H9 (cell line): Measurements from ENCODE around the gene CLIP4. TPM values are rescaled to one million over a fixed set of nuclear protein-coding genes. Genes with fewer than 3 reads are reported as not detected.

Source experiments
- DNase-seq: peaks from one replicate; pipeline ENCODE4 v3.0.0-alpha.2; 2017
- H2AFZ ChIP-seq: one replicate; pipeline ENCODE4 v1.6.1; 2013; ENCODE audit warnings: mild to moderate bottlenecking, low read length, control low read depth, moderate library complexity
- H2AK5ac ChIP-seq: 2 replicates; pipeline ENCODE4 v1.6.1; 2013; ENCODE audit warnings: low read length, control low read depth, mixed read lengths; ENCODE audit not compliant: insufficient read length
- H2BK120ac ChIP-seq: one replicate; pipeline ENCODE4 v1.6.1; 2013; ENCODE audit warnings: low read depth, mild to moderate bottlenecking, low read length, control low read depth, inconsistent platforms; ENCODE audit not compliant: poor library complexity, severe bottlenecking
- H2BK12ac ChIP-seq: 2 replicates; pipeline ENCODE4 v1.6.1; 2013; ENCODE audit warnings: low read length, control low read depth, mixed read lengths, low read depth; ENCODE audit not compliant: insufficient read length
- H2BK15ac ChIP-seq: 2 replicates; pipeline ENCODE4 v1.6.1; 2013; ENCODE audit warnings: low read depth, low read length, control low read depth
- H2BK20ac ChIP-seq: one replicate; pipeline ENCODE4 v1.6.1; 2013; ENCODE audit warnings: low read depth, mild to moderate bottlenecking, low read length, control low read depth, inconsistent platforms; ENCODE audit not compliant: poor library complexity, severe bottlenecking
- H2BK5ac ChIP-seq: 2 replicates; pipeline ENCODE4 v1.6.1; 2013; ENCODE audit warnings: low read length, control low read depth, mixed read lengths; ENCODE audit not compliant: insufficient read length
- H3K14ac ChIP-seq: 2 replicates; pipeline ENCODE4 v1.6.1; 2013; ENCODE audit warnings: low read length, control low read depth; ENCODE audit not compliant: insufficient read depth
- H3K18ac ChIP-seq: 2 replicates; pipeline ENCODE4 v1.6.1; 2013; ENCODE audit warnings: low read depth, mild to moderate bottlenecking, mixed read lengths, low read length, control low read depth; ENCODE audit not compliant: insufficient read length
- H3K23ac ChIP-seq: 2 replicates; pipeline ENCODE4 v1.6.1; 2013; ENCODE audit warnings: low read length, control low read depth, mixed read lengths, low read depth; ENCODE audit not compliant: insufficient read length
- H3K23me2 ChIP-seq: 2 replicates; pipeline ENCODE4 v1.6.1; 2013; ENCODE audit warnings: low read depth, mild to moderate bottlenecking, mixed read lengths, low read length, control low read depth; ENCODE audit not compliant: insufficient read length, poor library complexity, severe bottlenecking
- H3K27ac ChIP-seq: 2 replicates; pipeline ENCODE4 v1.5.1; 2013; ENCODE audit warnings: low read length, control low read depth, mixed read lengths, low read depth; ENCODE audit not compliant: insufficient read length
- H3K27me3 ChIP-seq: 2 replicates; pipeline ENCODE4 v1.6.1; 2013; ENCODE audit warnings: low read length, control low read depth, inconsistent platforms; ENCODE audit not compliant: insufficient read depth
- H3K4ac ChIP-seq: 2 replicates; pipeline ENCODE4 v1.6.1; 2013; ENCODE audit warnings: low read depth, mild to moderate bottlenecking, control low read depth, inconsistent platforms, low read length, moderate library complexity
- H3K4me1 ChIP-seq: 2 replicates; pipeline ENCODE4 v1.6.1; 2013; ENCODE audit warnings: low read length, control low read depth, inconsistent platforms; ENCODE audit not compliant: insufficient read depth
- H3K4me2 ChIP-seq: 2 replicates; pipeline ENCODE4 v1.6.1; 2013; ENCODE audit warnings: low read length, control low read depth, mixed read lengths; ENCODE audit not compliant: insufficient read length, insufficient read depth
- H3K56ac ChIP-seq: 2 replicates; pipeline ENCODE4 v1.6.1; 2013; ENCODE audit warnings: low read depth, mild to moderate bottlenecking, mixed read lengths, low read length, control low read depth; ENCODE audit not compliant: insufficient read length
- H3K79me1 ChIP-seq: 2 replicates; pipeline ENCODE4 v1.6.1; 2013; ENCODE audit warnings: low read depth, mild to moderate bottlenecking, moderate library complexity, low read length, control low read depth, inconsistent platforms; ENCODE audit not compliant: insufficient read depth, poor library complexity, severe bottlenecking
- H3K79me2 ChIP-seq: 2 replicates; pipeline ENCODE4 v1.6.1; 2013; ENCODE audit warnings: low read length, control low read depth, inconsistent platforms; ENCODE audit not compliant: insufficient read depth
- H3K9ac ChIP-seq: 2 replicates; pipeline ENCODE4 v1.6.1; 2013; ENCODE audit warnings: low read length, control low read depth, mixed read lengths; ENCODE audit not compliant: insufficient read length; ENCODE audit errors: extremely low read depth
- H3K9me3 ChIP-seq: one replicate; pipeline ENCODE4 v1.6.1; 2013; ENCODE audit warnings: low read depth, low read length, inconsistent platforms; ENCODE audit not compliant: control insufficient read depth
- H3T11ph ChIP-seq: one replicate; pipeline ENCODE4 v1.6.1; 2013; ENCODE audit warnings: mild to moderate bottlenecking, low read length, control low read depth, inconsistent platforms
- H4K20me1 ChIP-seq: one replicate; pipeline ENCODE4 v1.6.1; 2013; ENCODE audit not compliant: control insufficient read depth, insufficient read length, insufficient read depth
- H4K5ac ChIP-seq: 2 replicates; pipeline ENCODE4 v1.6.1; 2013; ENCODE audit warnings: low read depth, mild to moderate bottlenecking, mixed read lengths, low read length, control low read depth; ENCODE audit not compliant: insufficient read length
- H4K8ac ChIP-seq: replicated peaks from 2 replicates; pipeline ENCODE4 v1.6.1; 2013; ENCODE audit warnings: low read length, control low read depth, mixed read lengths, low read depth; ENCODE audit not compliant: insufficient read length
- H4K91ac ChIP-seq: 2 replicates; pipeline ENCODE4 v1.6.1; 2013; ENCODE audit warnings: low read depth, mild to moderate bottlenecking, moderate library complexity, mixed read lengths, low read length, control low read depth; ENCODE audit not compliant: insufficient read length
- H3K27ac Mint-ChIP-seq, 3 experiments: 2 replicates in 2 of 3; 3 replicates in 1 of 3; pipeline ENCODE4 v1.8.0; 2020 to 2021; ENCODE audit warnings: mixed read lengths in 3 of 3, mild to moderate bottlenecking in 1 of 3, moderate library complexity in 1 of 3
- H3K27me3 Mint-ChIP-seq: 2 replicates; pipeline ENCODE4 v1.8.0; 2021; ENCODE audit warnings: low read depth, mild to moderate bottlenecking, moderate library complexity, mixed read lengths
- H3K36me3 Mint-ChIP-seq, 3 experiments: 2 replicates in 2 of 3; 3 replicates in 1 of 3; pipeline ENCODE4 v1.8.0; 2020 to 2021; ENCODE audit warnings: low read depth in 3 of 3, mixed read lengths in 3 of 3; ENCODE audit not compliant: insufficient read depth in 1 of 3
- H3K4me1 Mint-ChIP-seq, 2 experiments: 2 replicates each; pipeline ENCODE4 v1.8.0; 2020; ENCODE audit warnings: mixed read lengths in 2 of 2
- H3K4me3 Mint-ChIP-seq, 2 experiments: 2 replicates in 1 of 2; 3 replicates in 1 of 2; pipeline ENCODE4 v1.8.0; 2020 to 2021; ENCODE audit warnings: mild to moderate bottlenecking in 2 of 2, mixed read lengths in 2 of 2, moderate library complexity in 1 of 2
- H3K9me3 Mint-ChIP-seq, 2 experiments: 2 replicates in 1 of 2; 3 replicates in 1 of 2; pipeline ENCODE4 v1.8.0; 2020; ENCODE audit warnings: mild to moderate bottlenecking in 2 of 2, mixed read lengths in 2 of 2, moderate library complexity in 1 of 2
- WGBS: extraction: QIAGEN DNeasy Blood & Tissue Kit; methylation state at CpG from one replicate; pipeline ENCODE4 v1.1.7; 2013; ENCODE audit warnings: missing lambda C conversion rate, low lambda C conversion rate, mixed read lengths; ENCODE audit not compliant: insufficient read length; ENCODE audit errors: extremely low coverage; 5-methylcytosine and 5-hydroxymethylcytosine counted together
- total RNA-seq: library from RNA; stranded (reverse); gene quantifications from 2 replicates; pipeline ENCODE4 v1.2.1, GENCODE V29; 2021
- TF ChIP-seq, protein P1 (sequence below): fragments of 200-600 bp; sonication (generic); conservative IDR thresholded peaks from 3 replicates; pipeline ENCODE4 v1.8.0; 2021; ENCODE audit warnings: antibody characterized with exemption, mild to moderate bottlenecking

The CLIP4 gene
- total RNA-seq, 1 experiment from 2014 or later, result 0.66 TPM

DNA sequence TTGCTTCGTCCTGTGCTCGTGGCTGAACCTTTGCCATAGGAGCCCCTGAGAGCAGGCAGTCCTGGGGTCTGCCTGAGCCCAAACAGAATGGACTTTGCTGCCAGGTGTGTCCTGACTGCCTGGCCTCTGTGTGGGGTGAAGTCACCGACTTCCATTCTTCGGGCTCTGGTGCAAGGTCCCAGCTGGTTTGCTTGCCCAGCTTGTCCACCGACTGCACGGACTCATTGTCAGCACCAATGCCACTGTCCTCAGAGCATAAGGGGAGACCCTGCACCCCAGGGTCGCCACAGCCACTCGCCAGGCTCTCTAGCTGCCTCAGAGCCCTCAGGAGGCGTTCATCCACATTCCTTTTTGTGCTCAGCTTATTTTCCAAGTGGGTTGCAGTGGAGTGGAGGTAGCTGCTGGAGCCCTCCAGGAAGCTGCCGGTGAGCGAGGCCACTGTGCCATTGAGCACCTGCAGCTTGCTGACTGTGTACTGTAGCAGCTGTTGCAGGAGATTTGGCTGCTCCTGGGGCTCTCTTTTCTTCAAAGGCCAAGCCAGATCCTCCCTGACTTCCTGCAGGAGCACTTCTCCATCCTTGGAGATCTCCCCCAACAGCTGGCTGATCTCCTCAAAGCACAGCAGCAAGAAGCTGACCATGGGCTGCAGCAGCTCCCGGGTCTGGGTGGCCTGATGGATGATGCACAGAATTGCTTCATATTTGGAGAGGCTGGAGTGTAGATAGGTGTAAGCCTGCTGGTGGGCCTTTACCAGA lies 42.1 kb upstream of the CLIP4 start:
- TF ChIP-seq, protein P1, sequence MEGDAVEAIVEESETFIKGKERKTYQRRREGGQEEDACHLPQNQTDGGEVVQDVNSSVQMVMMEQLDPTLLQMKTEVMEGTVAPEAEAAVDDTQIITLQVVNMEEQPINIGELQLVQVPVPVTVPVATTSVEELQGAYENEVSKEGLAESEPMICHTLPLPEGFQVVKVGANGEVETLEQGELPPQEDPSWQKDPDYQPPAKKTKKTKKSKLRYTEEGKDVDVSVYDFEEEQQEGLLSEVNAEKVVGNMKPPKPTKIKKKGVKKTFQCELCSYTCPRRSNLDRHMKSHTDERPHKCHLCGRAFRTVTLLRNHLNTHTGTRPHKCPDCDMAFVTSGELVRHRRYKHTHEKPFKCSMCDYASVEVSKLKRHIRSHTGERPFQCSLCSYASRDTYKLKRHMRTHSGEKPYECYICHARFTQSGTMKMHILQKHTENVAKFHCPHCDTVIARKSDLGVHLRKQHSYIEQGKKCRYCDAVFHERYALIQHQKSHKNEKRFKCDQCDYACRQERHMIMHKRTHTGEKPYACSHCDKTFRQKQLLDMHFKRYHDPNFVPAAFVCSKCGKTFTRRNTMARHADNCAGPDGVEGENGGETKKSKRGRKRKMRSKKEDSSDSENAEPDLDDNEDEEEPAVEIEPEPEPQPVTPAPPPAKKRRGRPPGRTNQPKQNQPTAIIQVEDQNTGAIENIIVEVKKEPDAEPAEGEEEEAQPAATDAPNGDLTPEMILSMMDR, result no peak
- no peaks in the 10 kb centered on the region for H3K9me3 Mint-ChIP-seq
- H3K27me3 Mint-ChIP-seq, result peaks cover 2% of the 10 kb centered on the region; the same call in 1 of the 2 replicates
- H3K23me2 ChIP-seq, result no peaks in the 10 kb centered on the region
- H3K27ac ChIP-seq, result no peak overlapping the region
- no peak overlapping the region for H2BK5ac ChIP-seq
- DNase-seq, result no peak
- no CpG with 5 or more reads among the region's 12 CpGs for WGBS
- H3K4me1 ChIP-seq, result no peaks in the 10 kb centered on the region
- no peaks in the 10 kb centered on the region for H3K79me1 ChIP-seq
- no peaks in the 10 kb centered on the region for H3K79me2 ChIP-seq
- H3K4me3 Mint-ChIP-seq, result no peak overlapping the region
- no peak overlapping the region for H4K5ac ChIP-seq
- H3K23ac ChIP-seq, result no peak overlapping the region
- H4K20me1 ChIP-seq, result no peaks in the 10 kb centered on the region
- no peak overlapping the region for H2BK120ac ChIP-seq
- peaks cover 0 to 5% of the 10 kb centered on the region in 2 experiments; a peak in 2 of 4 replicates for H3K4me1 Mint-ChIP-seq
- H2BK12ac ChIP-seq, result no peak overlapping the region
- H3K18ac ChIP-seq, result no peak overlapping the region
- H4K91ac ChIP-seq, result no peak overlapping the region
- no peak overlapping the region for H2AFZ ChIP-seq
- no peak overlapping the region for H4K8ac ChIP-seq
- H3T11ph ChIP-seq, result no peak overlapping the region
- H3K4ac ChIP-seq, result no peak overlapping the region
- no peak overlapping the region; a peak in 1 of 7 replicates for H3K27ac Mint-ChIP-seq
- no peak overlapping the region for H3K56ac ChIP-seq
- H2AK5ac ChIP-seq, result no peak overlapping the region
- H2BK15ac ChIP-seq, result no peak overlapping the region
- no peak overlapping the region for H3K9ac ChIP-seq
- no peak overlapping the region for H3K4me2 ChIP-seq
- no peak overlapping the region for H3K14ac ChIP-seq
- no peak overlapping the region for H2BK20ac ChIP-seq
- no peaks in the 10 kb centered on the region for H3K9me3 ChIP-seq
- no peaks in the 10 kb centered on the region for H3K36me3 Mint-ChIP-seq
- H3K27me3 ChIP-seq, result no peaks in the 10 kb centered on the region
